HG03135 (cell line): ENCODE results near the gene NEUROG3.

Experiments
- ATAC-seq: cut with Tn5 transposase; IDR thresholded peaks from one replicate; pipeline ENCODE4 v1.9.1; 2021; ENCODE audit warnings: mild to moderate bottlenecking, moderate library complexity; ENCODE audit not compliant: unreplicated experiment

Gene NEUROG3, protein sequence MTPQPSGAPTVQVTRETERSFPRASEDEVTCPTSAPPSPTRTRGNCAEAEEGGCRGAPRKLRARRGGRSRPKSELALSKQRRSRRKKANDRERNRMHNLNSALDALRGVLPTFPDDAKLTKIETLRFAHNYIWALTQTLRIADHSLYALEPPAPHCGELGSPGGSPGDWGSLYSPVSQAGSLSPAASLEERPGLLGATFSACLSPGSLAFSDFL

DNA sequence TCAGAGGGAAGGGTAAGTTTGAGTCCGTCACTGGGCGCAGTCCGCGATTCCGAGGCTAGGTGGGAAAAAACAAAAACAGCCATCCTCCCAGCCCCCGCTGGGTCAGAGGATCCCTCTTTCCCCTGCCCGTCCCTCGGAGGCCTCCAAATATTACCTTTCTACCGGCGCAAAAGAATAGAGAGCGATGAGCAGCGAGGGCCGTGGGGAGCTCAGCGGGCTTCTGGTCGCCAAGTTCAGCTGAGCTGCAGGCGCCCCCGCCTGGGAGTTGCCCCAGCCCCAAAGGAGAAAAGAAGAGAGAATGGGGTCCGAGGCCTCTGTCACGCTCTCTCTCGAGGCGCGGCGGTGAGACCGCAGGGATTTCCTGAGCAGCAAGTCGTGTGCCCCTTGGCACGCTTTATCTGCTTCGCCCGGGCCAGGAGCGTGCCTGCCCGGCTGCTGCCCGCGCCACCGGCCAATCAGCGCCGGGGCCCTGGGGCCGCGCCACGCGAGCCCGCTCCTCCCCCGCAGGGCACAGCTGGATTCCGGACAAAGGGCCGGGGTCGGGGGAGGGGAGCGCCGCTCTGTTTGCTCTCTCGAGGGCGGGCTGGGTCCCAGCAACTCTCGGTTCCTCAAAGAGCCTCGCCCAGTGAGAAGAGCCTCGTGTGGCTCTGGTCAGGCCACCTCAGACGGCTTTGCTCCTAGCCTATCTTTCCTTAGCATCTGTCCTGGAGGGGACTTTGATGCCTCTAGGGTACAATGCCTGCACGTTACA is at the start of gene NEUROG3:
NEUROG3 (minus strand) TSS at position 367 of the 751 bp plus-strand sequence. CDS start 379 bp downstream, outside the sequence.
- no peak for ATAC-seq

DNA sequence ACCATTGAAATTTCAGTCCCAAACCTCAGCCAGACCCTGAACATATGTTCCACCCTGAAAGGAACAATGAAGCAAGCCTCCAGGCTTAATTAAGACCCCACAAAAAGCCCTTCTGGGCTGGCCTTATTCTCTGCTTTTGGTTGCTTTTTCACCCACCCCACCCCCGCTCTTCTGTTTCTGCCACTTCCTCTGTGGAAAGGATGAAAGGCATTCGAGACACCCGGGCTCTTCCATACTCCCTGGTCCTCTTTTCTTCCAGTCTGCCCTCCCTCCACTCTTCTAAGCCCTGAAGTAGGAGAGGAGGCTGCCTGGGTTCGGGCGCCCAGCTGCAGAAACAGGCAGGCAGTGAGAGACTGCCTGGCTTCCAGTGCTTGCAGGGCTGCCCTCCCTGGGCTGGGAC is 47.4 kb upstream of the NEUROG3 start:
- ATAC-seq = no peak

DNA sequence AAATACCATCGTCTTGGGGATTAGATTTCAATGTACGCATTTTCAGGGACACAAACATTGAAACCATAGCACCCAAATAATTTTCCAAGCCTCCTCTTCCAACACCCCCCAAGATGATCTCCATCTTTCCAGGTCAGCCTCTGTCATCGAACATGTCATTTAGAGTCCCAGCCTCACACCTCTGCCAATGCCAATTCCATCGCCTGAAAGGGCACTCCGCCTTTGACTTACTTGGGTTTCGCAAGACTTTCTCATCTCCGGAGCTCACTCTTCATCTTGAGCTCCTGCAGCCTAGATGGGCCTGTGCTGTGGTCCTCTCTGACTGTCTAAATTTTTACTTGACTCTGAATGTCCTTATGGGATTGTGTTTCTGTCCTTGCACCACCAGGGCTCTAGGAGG is 46.4 kb upstream of the NEUROG3 start:
- ATAC-seq = no peak

DNA sequence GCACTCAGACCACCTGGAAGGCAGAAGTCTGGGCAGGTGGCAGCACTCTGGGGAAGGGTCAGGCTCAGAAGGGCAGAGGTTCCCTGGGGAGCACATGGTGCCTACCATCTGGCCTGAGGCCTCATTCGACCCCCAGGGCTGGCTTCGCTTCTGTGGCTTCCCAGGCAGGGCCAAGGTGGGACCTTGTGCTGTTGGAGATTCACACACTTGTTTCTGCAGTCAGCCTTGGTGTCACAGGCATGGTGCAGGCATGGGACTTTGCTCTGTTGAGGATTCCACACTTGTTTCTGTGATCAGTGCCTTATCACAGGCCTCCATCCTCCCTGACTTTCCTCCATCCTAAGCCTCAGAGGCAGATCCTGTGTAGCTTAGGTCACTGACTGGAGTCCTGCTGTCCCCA is 45.5 kb upstream of the NEUROG3 start:
- ATAC-seq = no peak

DNA sequence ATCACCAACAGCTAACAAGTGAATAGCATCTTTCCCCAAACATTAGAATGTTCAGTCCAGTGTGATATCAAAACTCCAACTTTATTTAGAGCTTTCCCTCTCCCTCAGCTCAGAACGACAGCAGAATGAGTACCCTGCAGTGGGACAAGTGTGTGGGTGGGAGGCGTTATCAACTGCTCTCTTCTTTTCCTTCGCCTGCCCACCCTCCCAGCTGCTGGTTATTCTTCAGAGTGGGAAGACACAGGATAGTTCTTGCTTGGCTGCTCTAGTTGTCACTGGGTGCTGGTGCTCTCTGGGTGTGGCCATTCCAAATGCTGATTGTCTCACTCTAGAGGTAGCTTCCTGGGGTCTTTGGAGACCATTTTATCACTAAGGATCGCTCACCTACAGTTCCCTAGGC is 43.1 kb upstream of the NEUROG3 start:
- no peak for ATAC-seq

- no peak for ATAC-seq
Measured at GRCh38 chr10:69614130-69614529, 40.9 kb upstream of the NEUROG3 start.

DNA sequence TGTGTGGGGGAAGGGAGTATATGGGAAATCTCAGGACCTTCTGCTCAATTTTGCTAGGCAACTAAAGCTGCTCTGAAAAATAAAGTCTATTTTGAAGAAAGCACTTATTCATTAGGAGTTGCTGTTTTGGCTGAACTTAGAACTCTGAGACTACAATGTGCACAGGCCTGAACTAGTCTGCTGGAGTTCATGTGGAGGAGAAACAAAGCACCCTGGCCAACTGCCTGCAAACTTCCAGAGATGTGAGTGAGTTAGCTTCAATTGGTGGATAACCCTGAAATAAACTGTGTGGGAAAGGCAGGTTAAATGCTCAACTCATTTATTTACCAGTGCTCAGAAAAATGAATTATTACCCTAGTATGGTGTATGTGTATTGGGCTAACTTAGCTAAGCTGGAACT is 39.5 kb upstream of the NEUROG3 start:
- ATAC-seq = no peak

DNA sequence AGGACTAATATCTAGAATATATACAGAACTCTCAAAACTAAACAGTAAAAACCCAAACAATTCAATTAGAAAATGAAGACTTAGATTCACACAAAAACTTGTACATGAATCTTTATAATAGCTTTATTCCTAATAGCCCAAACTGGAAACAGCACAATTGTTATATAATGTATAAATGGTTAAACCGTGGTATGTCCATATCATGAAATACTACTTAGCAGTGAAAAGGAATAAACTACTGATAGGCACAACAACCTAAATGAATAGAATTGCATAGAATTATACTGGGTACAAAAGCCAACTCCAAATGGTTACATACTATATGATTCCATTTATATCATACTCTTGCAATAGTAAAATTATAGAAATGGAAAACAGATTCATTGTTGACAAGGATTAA is 35.9 kb upstream of the NEUROG3 start:
- no peak for ATAC-seq

GRCh38 chr10:69600761-69601330 is 27.6 kb upstream of the NEUROG3 start:
- ATAC-seq = no peak

- no peak for ATAC-seq
Measured at GRCh38 chr10:69588358-69588757, 15.1 kb upstream of the NEUROG3 start.

GRCh38 chr10:69584624-69585023 is 11.4 kb upstream of the NEUROG3 start:
- ATAC-seq = no peak

GRCh38 chr10:69583106-69583505 is 9.9 kb upstream of the NEUROG3 start:
- no peak for ATAC-seq

GRCh38 chr10:69580435-69580834 is 7.2 kb upstream of the NEUROG3 start:
- ATAC-seq = no peak

DNA sequence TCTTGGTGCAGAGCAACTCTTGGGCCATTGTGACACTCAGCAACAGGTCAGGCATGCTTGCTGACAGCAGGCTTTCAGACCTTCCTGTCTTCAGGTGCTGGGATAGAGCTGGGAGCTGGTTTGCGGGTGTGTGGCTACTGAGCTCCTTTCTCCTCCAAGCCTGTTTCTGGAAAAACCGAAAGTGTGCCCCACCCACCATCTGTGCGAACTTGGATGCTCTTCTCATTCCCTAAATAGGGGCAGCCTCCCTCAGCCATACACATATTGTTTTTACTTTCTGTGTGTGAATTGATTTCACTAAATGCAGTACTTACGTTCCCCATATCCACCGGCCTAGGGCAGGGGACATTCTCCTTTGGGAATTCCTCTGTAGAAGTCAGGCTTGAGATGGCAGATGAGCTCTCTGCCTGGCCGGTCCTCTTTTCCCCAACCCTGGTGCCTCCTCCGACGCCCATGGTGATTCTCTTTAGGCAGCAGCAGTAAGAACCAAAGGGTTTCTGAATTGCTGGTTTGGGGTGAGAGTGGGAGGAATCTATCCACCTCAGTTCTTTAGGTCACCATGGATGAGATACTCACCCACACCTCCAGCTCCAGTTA is 6.3 kb upstream of the NEUROG3 start:
- no peak for ATAC-seq

DNA sequence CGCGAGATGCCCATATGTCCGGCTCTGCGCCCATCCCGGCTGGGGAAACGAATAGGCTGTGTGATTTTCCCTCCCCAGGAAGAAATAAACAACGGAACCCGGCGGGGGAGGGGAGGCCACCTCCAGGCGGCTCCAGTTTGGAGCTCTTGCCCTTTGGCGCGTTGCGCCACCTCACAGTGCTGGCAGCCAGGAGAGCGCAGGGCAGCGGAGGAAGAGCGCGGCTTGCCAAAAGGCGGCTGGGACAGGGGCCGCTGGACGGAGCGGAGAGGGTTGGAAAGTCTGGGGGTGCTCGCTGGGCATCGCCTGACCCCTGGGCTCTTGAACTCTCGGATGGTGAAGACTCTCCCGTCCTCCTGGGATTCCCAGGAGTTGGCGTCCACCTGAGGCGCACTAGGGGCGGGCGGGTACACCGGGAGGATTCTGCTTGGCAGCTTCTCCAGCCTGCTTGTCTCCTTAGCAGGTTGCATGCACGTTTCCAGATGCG is 5.3 kb upstream of the NEUROG3 start:
- ATAC-seq = no peak

DNA sequence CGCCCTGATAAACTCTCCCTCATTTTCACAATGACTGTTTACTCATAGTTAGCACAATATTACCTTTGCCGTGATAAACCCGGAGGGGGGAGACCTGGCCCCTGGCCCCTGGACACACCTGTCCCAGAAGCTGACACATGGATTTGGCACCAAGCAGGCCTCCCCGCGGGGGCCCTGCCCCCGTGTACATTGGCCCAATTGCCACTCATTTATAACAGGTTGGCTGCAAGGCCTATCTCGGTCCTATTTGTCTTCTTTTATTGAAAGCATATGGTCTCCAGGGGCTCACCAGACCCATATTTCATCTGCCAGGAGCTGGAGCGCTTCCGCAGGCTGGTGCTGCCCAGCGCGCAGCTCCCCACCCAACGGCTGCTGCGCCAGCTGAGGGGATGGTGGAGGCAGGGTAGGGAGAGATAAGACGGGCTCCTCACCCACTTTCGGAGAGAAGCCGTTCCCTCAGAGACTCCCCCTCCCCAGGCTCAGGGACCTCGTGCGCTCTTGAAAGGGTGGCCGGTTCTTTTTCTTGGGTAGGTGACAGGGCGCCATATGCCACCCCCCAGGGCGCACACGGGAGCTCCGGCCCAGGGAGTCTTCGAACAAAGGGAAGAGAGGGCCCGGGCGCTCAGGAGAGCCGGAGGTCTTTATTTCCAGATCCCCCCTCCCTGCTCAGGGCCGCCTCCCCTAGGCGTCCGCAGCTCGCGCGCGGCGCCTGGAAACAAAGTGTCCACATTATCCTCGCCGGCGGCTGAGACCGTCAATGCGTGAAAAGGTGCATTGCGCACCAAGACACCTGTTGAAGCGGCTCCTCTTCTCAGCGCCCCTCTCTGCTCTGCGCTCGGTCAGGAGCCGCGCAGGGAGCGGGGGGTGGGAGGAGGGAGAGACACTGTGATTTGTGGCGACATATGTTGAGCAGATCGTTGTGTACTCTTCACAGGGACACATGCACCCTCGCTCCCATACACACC is 4.3 kb upstream of the NEUROG3 start:
- no peak for ATAC-seq

GRCh38 chr10:69576334-69577011 is 3.3 kb upstream of the NEUROG3 start:
- ATAC-seq = no peak

DNA sequence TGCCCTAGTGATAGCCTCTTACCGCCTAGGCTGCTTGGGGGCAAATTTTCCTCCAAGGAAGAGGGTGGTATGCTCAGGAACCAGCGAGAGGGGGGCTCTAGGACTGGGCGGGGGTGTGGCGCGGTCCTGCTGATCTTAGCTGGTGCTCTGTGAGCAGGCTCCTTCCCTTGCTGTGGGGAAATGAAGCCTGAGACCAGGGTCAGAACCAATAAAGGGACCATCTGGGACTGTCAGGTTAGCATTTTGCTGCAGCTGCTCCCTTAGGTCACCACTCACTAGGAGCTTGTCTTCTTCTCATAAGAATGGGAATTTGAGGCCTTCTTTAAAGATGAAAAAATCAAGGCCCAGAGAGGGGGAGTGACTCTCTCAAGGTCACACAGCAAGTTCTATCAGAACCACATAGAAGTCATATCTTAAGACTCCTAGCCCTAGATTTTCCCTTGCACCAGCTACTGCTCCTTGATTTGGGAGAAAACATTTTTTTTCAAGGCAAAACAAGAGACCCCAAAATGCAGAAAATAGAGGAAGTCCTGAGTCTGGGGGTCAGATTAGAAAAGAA is 2.0 kb upstream of the NEUROG3 start:
- no peak for ATAC-seq

- ATAC-seq = no peak
Measured at GRCh38 chr10:69574571-69574978, 1.4 kb upstream of the NEUROG3 start.
